Measurements from ENCODE around the gene FSD2.

Gene FSD2

GRCh38 chr15:82748315-82748714 is 57.6 kb downstream of the FSD2 start:
- Histone ChIP-seq H3K4me3 (ENCODE audit: low read length) (no peak overlapping the region), H3K9me3 (ENCODE audit: control insufficient read depth, low read length) (no peaks in the 10 kb centered on the region), H3K4me1 (ENCODE audit: control insufficient read depth, insufficient read depth, low read length) (peaks cover 12% of the 10 kb centered on the region), H3K9ac (ENCODE audit: low read length) (no peak overlapping the region), H3K27me3 (ENCODE audit: control insufficient read depth, insufficient read depth, low read length) (no peaks in the 10 kb centered on the region), H3K36me3 (ENCODE audit: control insufficient read depth, insufficient read depth, low read length) (no peaks in the 10 kb centered on the region)

- Histone ChIP-seq H3K4me1 (ENCODE audit: control insufficient read depth, insufficient read depth, low read length) (no peaks in the 10 kb centered on the region), H3K9me3 (ENCODE audit: control insufficient read depth, low read length) (no peaks in the 10 kb centered on the region)
Observed at GRCh38 chr15:82743810-82744209, 62.1 kb downstream of the FSD2 start.

GRCh38 chr15:82742134-82742533 is 63.7 kb downstream of the FSD2 start:
- no peaks in the 10 kb centered on the region for H3K4me1 ChIP-seq (ENCODE audit: control insufficient read depth, insufficient read depth, low read length)
- no peaks in the 10 kb centered on the region for H3K27me3 ChIP-seq (ENCODE audit: control insufficient read depth, insufficient read depth, low read length)
- H3K36me3 ChIP-seq (ENCODE audit: control insufficient read depth, insufficient read depth, low read length) = no peaks in the 10 kb centered on the region
- H3K9ac ChIP-seq (ENCODE audit: low read length) = no peak overlapping the region
- H3K4me3 ChIP-seq (ENCODE audit: low read length) = no peak overlapping the region
- H3K9me3 ChIP-seq (ENCODE audit: control insufficient read depth, low read length) = no peaks in the 10 kb centered on the region

More at GRCh38 chr15:82743810-82744209, 62.1 kb downstream of the FSD2 start:
- no peak overlapping the region for H3K4me3 ChIP-seq (ENCODE audit: low read length)
- H3K36me3 ChIP-seq (ENCODE audit: control insufficient read depth, insufficient read depth, low read length) = no peaks in the 10 kb centered on the region
- no peak overlapping the region for H3K9ac ChIP-seq (ENCODE audit: low read length)
- no peaks in the 10 kb centered on the region for H3K27me3 ChIP-seq (ENCODE audit: control insufficient read depth, insufficient read depth, low read length)

- no peaks in the 10 kb centered on the region for H3K4me1 ChIP-seq (ENCODE audit: control insufficient read depth, insufficient read depth, low read length)
- H3K4me3 ChIP-seq (ENCODE audit: low read length) = no peak overlapping the region
- H3K27me3 ChIP-seq (ENCODE audit: control insufficient read depth, insufficient read depth, low read length) = no peaks in the 10 kb centered on the region
- no peaks in the 10 kb centered on the region for H3K9me3 ChIP-seq (ENCODE audit: control insufficient read depth, low read length)
- no peak overlapping the region for H3K9ac ChIP-seq (ENCODE audit: low read length)
- no peaks in the 10 kb centered on the region for H3K36me3 ChIP-seq (ENCODE audit: control insufficient read depth, insufficient read depth, low read length)
Observed at GRCh38 chr15:82739086-82739485, 66.8 kb downstream of the FSD2 start.

GRCh38 chr15:82737975-82738374 is 67.9 kb downstream of the FSD2 start:
- no peak overlapping the region for H3K9ac ChIP-seq (ENCODE audit: low read length)
- H3K4me1 ChIP-seq (ENCODE audit: control insufficient read depth, insufficient read depth, low read length) = no peaks in the 10 kb centered on the region
- H3K27me3 ChIP-seq (ENCODE audit: control insufficient read depth, insufficient read depth, low read length) = no peaks in the 10 kb centered on the region
- no peaks in the 10 kb centered on the region for H3K9me3 ChIP-seq (ENCODE audit: control insufficient read depth, low read length)
- H3K4me3 ChIP-seq (ENCODE audit: low read length) = no peak overlapping the region
- H3K36me3 ChIP-seq (ENCODE audit: control insufficient read depth, insufficient read depth, low read length) = no peaks in the 10 kb centered on the region

DNA sequence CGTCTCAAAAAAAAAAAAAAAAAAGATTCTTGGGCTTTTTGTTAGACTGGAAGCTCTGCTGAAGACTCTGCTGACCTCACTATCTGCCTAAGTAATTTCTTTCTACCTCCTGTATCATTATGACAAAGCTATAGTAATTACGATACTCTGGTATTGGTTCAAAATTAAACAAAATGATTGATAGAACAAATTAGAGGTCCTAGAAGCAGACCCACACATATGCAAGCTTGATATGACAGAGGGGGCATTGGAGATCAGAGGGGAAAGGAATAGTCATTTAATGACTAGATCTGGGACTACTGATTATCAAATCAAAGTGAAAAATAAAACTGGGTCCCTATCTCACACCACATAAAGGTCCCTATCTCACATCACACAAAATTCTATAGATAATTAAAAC is 74.3 kb downstream of the FSD2 start:
- Histone ChIP-seq H3K4me3 (ENCODE audit: low read length) (no peak overlapping the region), H3K9ac (ENCODE audit: low read length) (no peak overlapping the region), H3K9me3 (ENCODE audit: control insufficient read depth, low read length) (no peaks in the 10 kb centered on the region), H3K27me3 (ENCODE audit: control insufficient read depth, insufficient read depth, low read length) (no peaks in the 10 kb centered on the region), H3K4me1 (ENCODE audit: control insufficient read depth, insufficient read depth, low read length) (no peaks in the 10 kb centered on the region), H3K36me3 (ENCODE audit: control insufficient read depth, insufficient read depth, low read length) (no peaks in the 10 kb centered on the region)

DNA sequence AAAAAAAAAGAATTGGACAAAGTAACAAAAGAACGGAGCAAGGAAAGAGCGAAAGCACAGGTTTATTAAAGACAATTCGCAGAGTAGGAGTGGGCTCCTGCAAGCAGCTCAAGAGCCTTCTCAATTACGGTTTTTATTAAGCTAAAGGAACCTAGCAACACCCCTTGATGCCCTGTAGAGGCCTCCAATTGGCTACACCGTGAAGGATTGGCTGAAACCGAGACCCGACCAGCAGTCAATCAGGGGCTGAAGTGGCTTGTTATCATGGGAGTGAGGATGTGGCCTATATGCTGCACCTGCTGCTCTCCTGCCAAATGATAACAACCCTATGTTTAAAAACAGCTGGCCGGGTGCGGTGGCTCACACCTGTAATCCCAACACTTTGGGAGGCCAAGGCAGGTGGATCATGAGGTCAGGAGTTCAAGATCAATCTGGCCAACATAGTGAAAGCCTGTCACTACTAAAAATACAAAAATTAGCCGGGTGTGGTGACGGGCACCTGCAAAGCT is 75.8 kb downstream of the FSD2 start:
- Histone ChIP-seq H3K9ac (ENCODE audit: low read length) (no peak overlapping the region), H3K27me3 (ENCODE audit: control insufficient read depth, insufficient read depth, low read length) (no peaks in the 10 kb centered on the region), H3K4me3 (ENCODE audit: low read length) (no peak overlapping the region), H3K36me3 (ENCODE audit: control insufficient read depth, insufficient read depth, low read length) (no peaks in the 10 kb centered on the region), H3K4me1 (ENCODE audit: control insufficient read depth, insufficient read depth, low read length) (no peaks in the 10 kb centered on the region), H3K9me3 (ENCODE audit: control insufficient read depth, low read length) (no peaks in the 10 kb centered on the region)

DNA sequence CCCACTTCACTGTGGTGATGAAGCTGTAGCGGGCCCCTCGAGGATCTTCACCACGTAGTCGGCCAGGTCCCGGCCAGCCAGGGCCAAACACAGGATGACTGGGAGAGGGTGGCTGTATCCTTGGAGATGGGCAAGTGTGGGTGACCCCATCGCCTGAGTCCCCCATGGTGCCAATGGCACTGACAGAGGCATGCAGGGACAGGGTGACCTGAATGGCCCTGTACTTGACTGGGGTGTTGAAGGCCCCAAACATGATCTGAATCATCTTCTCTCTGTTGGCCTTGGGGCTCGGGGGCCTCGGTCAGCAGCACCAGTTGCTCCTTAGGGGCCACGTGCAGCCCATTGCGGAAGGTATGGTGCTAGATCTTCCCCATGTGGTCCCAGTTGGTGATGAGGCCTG is 79.1 kb downstream of the FSD2 start:
- Histone ChIP-seq H3K9ac (ENCODE audit: low read length) (no peak overlapping the region), H3K4me1 (ENCODE audit: control insufficient read depth, insufficient read depth, low read length) (no peaks in the 10 kb centered on the region), H3K36me3 (ENCODE audit: control insufficient read depth, insufficient read depth, low read length) (no peaks in the 10 kb centered on the region), H3K9me3 (ENCODE audit: control insufficient read depth, low read length) (no peaks in the 10 kb centered on the region), H3K4me3 (ENCODE audit: low read length) (no peak overlapping the region), H3K27me3 (ENCODE audit: control insufficient read depth, insufficient read depth, low read length) (no peaks in the 10 kb centered on the region)

DNA sequence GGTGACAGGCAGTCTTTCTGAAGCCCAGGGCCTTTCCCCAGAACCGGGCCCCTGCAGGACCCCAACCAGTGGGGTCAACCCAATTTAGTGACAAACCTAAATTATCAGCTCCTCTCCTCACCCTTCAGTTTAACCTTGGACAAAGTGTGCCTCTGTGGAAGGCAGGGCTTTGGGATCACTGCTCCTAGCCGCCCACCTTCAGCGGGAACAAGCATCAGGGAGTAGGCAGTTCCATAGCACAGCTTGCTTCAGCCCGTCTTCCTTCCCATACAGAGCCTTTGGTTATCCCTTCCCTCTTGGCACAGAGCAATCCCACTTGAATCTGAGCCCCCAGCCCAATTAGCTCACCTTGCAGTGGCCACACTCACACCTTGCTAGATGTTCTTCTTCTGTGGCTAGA is 90.9 kb downstream of the FSD2 start:
- no peaks in the 10 kb centered on the region for H3K4me1 ChIP-seq (ENCODE audit: control insufficient read depth, insufficient read depth, low read length)
- H3K36me3 ChIP-seq (ENCODE audit: control insufficient read depth, insufficient read depth, low read length) = no peaks in the 10 kb centered on the region
- no peaks in the 10 kb centered on the region for H3K9me3 ChIP-seq (ENCODE audit: control insufficient read depth, low read length)
- no peak overlapping the region for H3K9ac ChIP-seq (ENCODE audit: low read length)
- H3K4me3 ChIP-seq (ENCODE audit: low read length) = no peak overlapping the region
- H3K27me3 ChIP-seq (ENCODE audit: control insufficient read depth, insufficient read depth, low read length) = peaks cover 6% of the 10 kb centered on the region

GRCh38 chr15:82714016-82714415 is 91.9 kb downstream of the FSD2 start:
- Histone ChIP-seq H3K27me3 (ENCODE audit: control insufficient read depth, insufficient read depth, low read length) (peaks cover 6% of the 10 kb centered on the region), H3K9ac (ENCODE audit: low read length) (no peak overlapping the region), H3K9me3 (ENCODE audit: control insufficient read depth, low read length) (no peaks in the 10 kb centered on the region), H3K4me1 (ENCODE audit: control insufficient read depth, insufficient read depth, low read length) (no peaks in the 10 kb centered on the region), H3K4me3 (ENCODE audit: low read length) (no peak overlapping the region), H3K36me3 (ENCODE audit: control insufficient read depth, insufficient read depth, low read length) (no peaks in the 10 kb centered on the region)

DNA sequence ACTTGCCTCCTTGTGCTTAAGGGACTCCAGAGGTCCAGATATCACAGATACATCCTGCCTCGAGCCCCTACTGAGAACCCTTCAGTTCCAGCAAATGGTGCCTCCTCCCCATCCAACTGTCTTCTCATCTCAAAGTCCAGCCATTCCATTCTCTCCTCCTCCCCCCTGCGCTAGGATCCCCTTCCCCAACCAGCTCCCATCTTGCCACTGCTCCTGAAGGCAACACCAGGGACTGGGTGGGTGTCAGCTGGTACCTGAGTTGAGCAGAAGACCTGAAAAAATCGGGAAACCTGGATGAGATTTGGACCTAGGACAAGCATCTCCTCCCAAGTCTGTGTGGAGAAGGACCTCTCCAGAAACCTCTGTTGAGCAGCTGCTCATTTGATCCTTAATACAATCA is 93.8 kb downstream of the FSD2 start:
- peaks cover 14% of the 10 kb centered on the region for H3K27me3 ChIP-seq (ENCODE audit: control insufficient read depth, insufficient read depth, low read length)
- H3K36me3 ChIP-seq (ENCODE audit: control insufficient read depth, insufficient read depth, low read length) = no peaks in the 10 kb centered on the region
- no peak overlapping the region for H3K4me3 ChIP-seq (ENCODE audit: low read length)

DNA sequence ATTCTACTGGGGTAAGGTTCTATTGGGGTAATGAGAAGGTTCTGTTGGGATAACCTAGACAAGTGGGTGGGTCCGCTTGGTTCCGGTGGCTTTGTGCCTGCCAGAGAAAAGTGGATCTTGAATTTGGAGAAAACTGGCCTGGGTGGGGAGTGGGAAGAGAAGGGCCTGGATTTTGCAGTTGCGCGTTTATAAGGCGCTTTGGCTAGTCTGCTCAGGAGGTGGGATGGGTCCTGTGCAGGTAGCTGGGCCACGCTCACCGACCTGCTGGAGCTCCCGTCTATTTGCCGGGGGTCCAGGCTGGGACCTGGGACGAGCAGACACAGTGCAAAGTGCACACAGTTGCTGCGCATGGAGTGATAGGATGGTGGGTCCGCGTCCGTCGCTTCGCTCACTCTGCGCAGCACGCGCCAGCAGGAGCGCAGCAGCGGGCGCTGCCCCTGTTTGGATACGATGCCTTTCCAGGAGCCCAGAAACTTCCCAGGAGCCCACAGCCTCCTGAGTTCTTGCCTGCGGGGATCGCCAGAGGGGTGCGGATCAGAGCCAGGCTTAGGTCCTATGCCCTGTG is 94.9 kb downstream of the FSD2 start:
- Histone ChIP-seq H3K9me3 (ENCODE audit: control insufficient read depth, low read length) (no peaks in the 10 kb centered on the region), H3K27me3 (ENCODE audit: control insufficient read depth, insufficient read depth, low read length) (peaks cover 14% of the 10 kb centered on the region), H3K36me3 (ENCODE audit: control insufficient read depth, insufficient read depth, low read length) (no peaks in the 10 kb centered on the region), H3K4me3 (ENCODE audit: low read length) (no peak overlapping the region), H3K9ac (ENCODE audit: low read length) (no peak overlapping the region), H3K4me1 (ENCODE audit: control insufficient read depth, insufficient read depth, low read length) (no peaks in the 10 kb centered on the region)

More for the DNA sequence above, 93.8 kb downstream of the FSD2 start:
- Histone ChIP-seq H3K4me1 (ENCODE audit: control insufficient read depth, insufficient read depth, low read length) (no peaks in the 10 kb centered on the region), H3K9ac (ENCODE audit: low read length) (no peak overlapping the region), H3K9me3 (ENCODE audit: control insufficient read depth, low read length) (no peaks in the 10 kb centered on the region)

DNA sequence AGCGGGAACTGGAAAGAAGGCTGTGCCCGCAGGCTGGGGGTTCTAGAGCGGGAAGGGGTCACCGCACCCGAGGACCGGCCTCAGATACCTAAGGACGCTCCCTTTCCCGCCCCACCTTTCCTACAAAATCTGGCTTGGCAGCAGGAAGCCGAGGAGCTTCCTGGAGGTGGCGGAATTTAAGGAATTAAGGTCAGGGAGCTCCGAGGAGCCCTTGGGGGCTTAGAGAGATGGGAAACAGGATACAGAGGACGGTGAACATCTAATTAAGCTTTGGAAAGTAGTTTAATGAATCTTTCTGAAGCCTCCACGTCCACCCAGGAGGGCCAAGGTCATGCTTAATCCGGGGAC is 95.7 kb downstream of the FSD2 start:
- no peak overlapping the region for H3K9ac ChIP-seq (ENCODE audit: low read length)
- H3K36me3 ChIP-seq (ENCODE audit: control insufficient read depth, insufficient read depth, low read length) = no peaks in the 10 kb centered on the region
- peaks cover 12% of the 10 kb centered on the region for H3K27me3 ChIP-seq (ENCODE audit: control insufficient read depth, insufficient read depth, low read length)
- H3K4me3 ChIP-seq (ENCODE audit: low read length) = no peak overlapping the region
- H3K9me3 ChIP-seq (ENCODE audit: control insufficient read depth, low read length) = no peaks in the 10 kb centered on the region
- H3K4me1 ChIP-seq (ENCODE audit: control insufficient read depth, insufficient read depth, low read length) = no peaks in the 10 kb centered on the region
